Suprapubic skin (tissue), 4 donors: ENCODE results near the gene CUBN. TPM values are rescaled to one million over a fixed set of nuclear protein-coding genes. Genes with fewer than 3 reads are reported as not detected.

Source experiments
- DNase-seq, 2 donors: peaks; one replicate each; pipeline ENCODE4 v3.0.0-alpha.2; 2019; ENCODE audit warnings: low spot score in 2 of 2
- H3K27ac ChIP-seq: fragments of 200-600 bp; sonication (generic); one replicate; pipeline ENCODE4 v1.5.1; 2019
- H3K27me3 ChIP-seq: fragments of 200-600 bp; sonication (generic); one replicate; pipeline ENCODE4 v1.5.1; 2019
- H3K36me3 ChIP-seq: fragments of 200-600 bp; sonication (generic); one replicate; pipeline ENCODE4 v1.5.1; 2019
- H3K4me1 ChIP-seq: fragments of 200-600 bp; sonication (generic); one replicate; pipeline ENCODE4 v1.5.1; 2019
- H3K4me3 ChIP-seq: fragments of 200-600 bp; sonication (generic); one replicate; pipeline ENCODE4 v1.5.1; 2019; ENCODE audit warnings: mild to moderate bottlenecking
- H3K9me3 ChIP-seq: fragments of 200-600 bp; sonication (generic); one replicate; pipeline ENCODE4 v1.5.1; 2019
- EP300 ChIP-seq: sonication (generic); formaldehyde crosslinking; IDR thresholded peaks from one replicate; pipeline ENCODE4 v1.6.1; 2017; ENCODE audit warnings: antibody characterized with exemption
- POLR2A ChIP-seq, 2 donors: fragments of 450-650 bp; IDR thresholded peaks; one replicate each; pipeline ENCODE4 v1.6.1; 2017; ENCODE audit warnings: antibody characterized with exemption in 2 of 2, mild to moderate bottlenecking in 2 of 2, moderate library complexity in 2 of 2
- POLR2AphosphoS5 ChIP-seq, 3 donors: sonication (generic); formaldehyde crosslinking; IDR thresholded peaks; one replicate each; pipeline ENCODE4 v1.6.1; 2017; ENCODE audit warnings: antibody characterized with exemption in 3 of 3
- WGBS: methylation state at CpG from one replicate; pipeline ENCODE4 v1.1.5; 2018; 5-methylcytosine and 5-hydroxymethylcytosine counted together
- total RNA-seq, 4 donors: library from RNA; depleted of rRNA; stranded (reverse); fragments of >200 nt; gene quantifications; one replicate each; pipeline ENCODE4 v1.1.0, GENCODE V29; 2016
- TF ChIP-seq, protein P1 (sequence below), 2 donors: fragments of 200-600 bp in 1 of 2; fragments of 450-650 bp in 1 of 2; sonication (generic) in 1 of 2; IDR thresholded peaks; one replicate each; pipeline ENCODE4 v1.5.1; 2016 to 2019; ENCODE audit warnings: antibody characterized with exemption in 2 of 2, mild to moderate bottlenecking in 1 of 2, moderate library complexity in 1 of 2

The CUBN gene
- total RNA-seq, 4 donors from 2014 or later: 1.1 to 8.4 (median 1.2) TPM

DNA sequence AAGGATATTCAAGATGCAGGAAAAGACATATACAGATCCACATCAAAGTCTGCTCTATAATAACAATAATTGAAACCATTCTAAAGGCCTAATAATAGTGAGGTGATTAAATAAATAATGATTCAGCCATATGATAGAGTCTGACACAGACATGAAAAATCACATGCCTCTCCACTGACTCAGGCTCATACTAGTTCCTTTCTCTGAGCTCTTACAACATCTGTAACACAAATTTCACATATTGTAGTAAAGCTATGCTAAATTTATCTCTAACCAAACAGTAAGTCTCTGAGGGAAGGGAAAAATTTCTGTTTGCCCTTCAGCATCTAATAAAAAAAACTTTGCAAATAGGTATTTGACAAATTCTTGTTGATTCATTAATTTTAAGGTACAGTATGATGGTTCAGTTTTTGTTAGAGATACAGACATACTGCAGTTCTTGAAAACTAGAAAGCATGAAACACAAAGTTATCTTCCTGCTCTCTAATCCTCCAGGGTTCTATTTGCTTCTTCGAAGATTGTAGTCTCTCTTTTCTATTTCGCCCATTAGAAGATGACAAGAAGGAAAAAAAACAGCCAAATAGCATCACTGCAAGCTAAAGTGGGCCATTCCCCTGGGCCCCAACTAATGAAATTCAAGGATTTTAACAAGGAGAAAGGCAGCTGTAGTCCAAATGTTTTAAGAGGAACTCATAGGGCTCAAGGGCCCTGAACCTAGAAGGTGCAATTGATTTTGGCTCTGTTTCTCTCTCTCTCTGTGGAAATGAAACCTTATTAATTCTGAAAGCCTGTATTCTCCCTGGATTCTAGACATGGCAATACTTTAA lies 53.9 kb downstream of the CUBN start:
- Histone ChIP-seq H3K27me3 (no peaks in the 10 kb centered on the region), H3K4me3 (no peak overlapping the region), H3K4me1 (peaks cover 10% of the 10 kb centered on the region), H3K9me3 (no peaks in the 10 kb centered on the region), H3K27ac (peak overlapping the region; percentile 59), H3K36me3 (no peaks in the 10 kb centered on the region)
- TF ChIP-seq POLR2A (IDR thresholded peaks at IDR 0.05) (no peak), POLR2AphosphoS5 (IDR thresholded peaks at IDR 0.05) (no peak), EP300 (no peak)
- TF ChIP-seq, protein P1, sequence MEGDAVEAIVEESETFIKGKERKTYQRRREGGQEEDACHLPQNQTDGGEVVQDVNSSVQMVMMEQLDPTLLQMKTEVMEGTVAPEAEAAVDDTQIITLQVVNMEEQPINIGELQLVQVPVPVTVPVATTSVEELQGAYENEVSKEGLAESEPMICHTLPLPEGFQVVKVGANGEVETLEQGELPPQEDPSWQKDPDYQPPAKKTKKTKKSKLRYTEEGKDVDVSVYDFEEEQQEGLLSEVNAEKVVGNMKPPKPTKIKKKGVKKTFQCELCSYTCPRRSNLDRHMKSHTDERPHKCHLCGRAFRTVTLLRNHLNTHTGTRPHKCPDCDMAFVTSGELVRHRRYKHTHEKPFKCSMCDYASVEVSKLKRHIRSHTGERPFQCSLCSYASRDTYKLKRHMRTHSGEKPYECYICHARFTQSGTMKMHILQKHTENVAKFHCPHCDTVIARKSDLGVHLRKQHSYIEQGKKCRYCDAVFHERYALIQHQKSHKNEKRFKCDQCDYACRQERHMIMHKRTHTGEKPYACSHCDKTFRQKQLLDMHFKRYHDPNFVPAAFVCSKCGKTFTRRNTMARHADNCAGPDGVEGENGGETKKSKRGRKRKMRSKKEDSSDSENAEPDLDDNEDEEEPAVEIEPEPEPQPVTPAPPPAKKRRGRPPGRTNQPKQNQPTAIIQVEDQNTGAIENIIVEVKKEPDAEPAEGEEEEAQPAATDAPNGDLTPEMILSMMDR (IDR thresholded peaks at IDR 0.05): no peak
- 64% methylated on average over 2 of the region's 2 CpGs for WGBS
- no peak for DNase-seq

DNA sequence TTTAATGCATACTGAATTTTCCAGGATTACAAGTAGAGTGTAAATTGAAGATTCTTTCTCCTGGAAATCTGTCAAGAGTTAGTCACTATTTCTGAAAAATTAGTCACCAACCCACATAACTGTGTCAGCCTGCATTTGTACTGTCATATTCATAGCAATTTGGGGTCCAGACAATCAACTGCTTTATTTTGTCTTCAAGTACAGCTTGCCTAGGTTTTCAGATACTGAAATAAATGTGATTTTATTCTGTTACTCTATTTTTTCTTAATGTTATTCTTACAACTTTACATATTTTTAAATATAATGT lies 55.1 kb downstream of the CUBN start:
- H3K9me3 ChIP-seq: no peaks in the 10 kb centered on the region
- H3K27me3 ChIP-seq: no peaks in the 10 kb centered on the region
- no peak for TF ChIP-seq POLR2A (IDR thresholded peaks at IDR 0.05)
- TF ChIP-seq EP300: no peak
- TF ChIP-seq, protein P1 (IDR thresholded peaks at IDR 0.05): no peak
- no peak for TF ChIP-seq POLR2AphosphoS5 (IDR thresholded peaks at IDR 0.05)
- peaks cover 10% of the 10 kb centered on the region for H3K4me1 ChIP-seq
- no peak for DNase-seq
- no peaks in the 10 kb centered on the region for H3K36me3 ChIP-seq
- H3K4me3 ChIP-seq: no peak overlapping the region
- no peak overlapping the region for H3K27ac ChIP-seq

DNA sequence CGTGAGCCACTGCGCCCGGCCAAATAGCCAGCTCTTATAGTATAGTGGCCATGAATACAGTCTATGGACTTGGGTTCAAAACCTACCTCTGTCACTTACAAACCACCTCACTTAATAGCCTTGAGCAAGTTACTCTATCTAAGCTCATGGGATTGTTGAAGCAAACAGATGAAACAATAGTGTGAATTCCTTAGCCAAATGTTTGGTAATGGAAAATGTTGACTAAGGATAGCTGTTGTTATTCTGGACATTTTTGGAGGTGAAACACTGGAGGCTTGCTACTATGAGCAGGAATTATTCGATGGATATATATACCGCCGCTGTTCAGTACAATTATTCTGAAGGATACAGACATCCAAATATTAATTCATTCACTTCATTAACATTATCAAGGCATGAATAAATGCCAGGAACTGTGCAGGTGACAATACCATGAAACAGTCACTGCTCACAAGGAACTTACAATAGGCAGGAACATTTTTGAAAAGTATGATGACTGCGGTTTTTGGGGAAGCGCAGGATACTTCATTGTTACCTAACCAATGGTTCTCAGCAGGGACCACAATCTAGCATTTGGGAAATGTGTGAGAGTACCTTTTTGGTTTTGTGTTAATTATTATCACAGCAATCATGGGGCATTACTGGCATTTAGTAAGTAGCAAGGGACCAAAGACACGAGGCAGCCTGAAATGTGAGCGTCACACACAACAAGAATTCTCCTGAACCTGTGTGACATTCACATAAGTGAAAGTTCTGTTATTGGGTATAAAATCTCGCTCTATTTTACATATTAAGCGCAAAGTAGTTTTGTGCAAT lies 55.7 kb downstream of the CUBN start:
- no peak for DNase-seq
- no peak overlapping the region for H3K4me3 ChIP-seq
- no peaks in the 10 kb centered on the region for H3K27me3 ChIP-seq
- peaks cover 10% of the 10 kb centered on the region for H3K4me1 ChIP-seq
- WGBS: 95% methylated on average over 12 of the region's 12 CpGs
- no peak overlapping the region for H3K27ac ChIP-seq
- H3K9me3 ChIP-seq: no peaks in the 10 kb centered on the region
- TF ChIP-seq EP300 (no peak), POLR2A (IDR thresholded peaks at IDR 0.05) (no peak), POLR2AphosphoS5 (IDR thresholded peaks at IDR 0.05) (no peak)
- TF ChIP-seq, protein P1 (IDR thresholded peaks at IDR 0.05): no peak
- H3K36me3 ChIP-seq: no peaks in the 10 kb centered on the region

- Histone ChIP-seq H3K27ac (no peak overlapping the region), H3K4me3 (no peak overlapping the region), H3K4me1 (no peaks in the 10 kb centered on the region), H3K36me3 (no peaks in the 10 kb centered on the region), H3K27me3 (no peaks in the 10 kb centered on the region), H3K9me3 (no peaks in the 10 kb centered on the region)
- no peak for DNase-seq
- TF ChIP-seq POLR2A (IDR thresholded peaks at IDR 0.05) (no peak), EP300 (no peak), POLR2AphosphoS5 (IDR thresholded peaks at IDR 0.05) (no peak)
- TF ChIP-seq, protein P1 (IDR thresholded peaks at IDR 0.05): no peak
- WGBS: 95% methylated on average over 2 of the region's 2 CpGs
These were observed 60.7 kb downstream of the CUBN start for GRCh38 chr10:17068953-17069352.
